NCI-H1417 (cell line): ENCODE results near the gene LRRC8B.
"Not testable (repeated sequence)": the region's sequence is repeated elsewhere in the genome, so short reads cannot be mapped to it uniquely, and the experiment has no call there.

ENCODE experiments used
- DNase-seq, 3 experiments: peaks; one replicate each; lab custom pipeline; 2025; lab: John Stamatoyannopoulos, UW

LRRC8B gene

DNA sequence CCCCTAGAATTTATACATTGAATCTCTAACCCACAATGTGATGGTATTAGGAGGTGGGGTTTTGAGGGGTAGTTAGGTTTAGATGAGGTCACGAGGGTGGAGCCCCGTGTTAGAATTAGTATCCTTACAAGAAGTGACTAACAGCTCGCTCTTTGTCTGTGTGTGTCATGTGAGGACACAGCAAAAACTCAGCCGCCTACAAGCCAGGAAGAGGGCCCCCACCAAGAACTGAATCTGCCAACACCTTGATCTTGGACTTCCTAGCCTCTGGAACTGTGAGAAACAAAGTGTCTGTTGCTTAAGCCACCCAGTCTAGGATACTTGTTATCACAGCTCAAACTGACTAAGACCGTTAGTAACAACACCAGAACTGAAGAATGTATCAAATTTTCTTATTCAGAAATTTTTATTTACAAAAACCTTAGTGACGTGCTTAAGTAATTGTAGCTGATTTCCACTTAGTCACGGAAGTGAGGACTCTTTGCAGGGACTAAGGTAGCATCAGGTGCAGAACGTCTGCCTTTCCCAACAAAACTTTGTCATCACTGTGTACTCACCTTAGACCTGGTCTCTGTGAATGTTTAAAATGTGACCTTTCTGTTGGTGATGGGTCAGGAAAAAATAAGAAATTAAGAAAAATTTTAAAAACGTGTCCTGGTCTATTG lies 83.8 kb downstream of the LRRC8B start:
- no peak for DNase-seq

DNA sequence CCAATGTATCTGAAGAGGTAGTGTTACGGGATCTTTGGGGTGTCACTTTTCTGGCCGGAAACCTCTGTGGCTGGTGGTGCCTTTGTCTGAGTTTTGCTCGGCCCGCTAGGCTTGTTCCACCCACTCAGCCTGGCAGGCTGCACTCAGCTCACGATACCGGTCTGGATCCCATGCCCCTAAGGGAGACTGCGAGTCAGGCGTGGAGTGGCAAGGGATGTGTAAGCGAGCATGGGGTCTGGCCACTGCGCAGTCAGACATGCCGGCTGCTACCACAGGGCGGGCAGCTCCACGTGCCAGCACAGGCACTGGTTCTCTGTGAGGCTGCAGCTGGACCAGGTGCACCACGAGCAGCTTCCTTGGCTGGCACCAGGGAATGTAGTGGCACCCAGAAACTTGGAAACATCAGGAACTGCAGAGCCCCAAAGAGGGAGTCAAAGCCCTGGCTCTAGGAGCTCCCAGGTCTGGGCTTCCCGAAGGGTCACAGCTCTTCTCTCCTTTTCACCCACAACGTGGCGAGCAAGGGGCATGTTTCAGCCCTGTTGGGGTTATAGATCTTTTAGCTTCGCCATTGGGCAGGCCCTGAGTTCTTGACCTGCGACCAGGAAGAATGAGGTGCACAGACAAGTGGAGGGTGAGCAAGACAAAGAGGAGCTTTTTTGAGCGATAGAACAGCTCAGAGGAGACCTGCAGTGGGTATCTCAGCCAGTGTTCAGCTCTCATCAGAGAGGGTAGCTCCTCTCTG lies 84.5 kb downstream of the LRRC8B start:
- no peak for DNase-seq

DNA sequence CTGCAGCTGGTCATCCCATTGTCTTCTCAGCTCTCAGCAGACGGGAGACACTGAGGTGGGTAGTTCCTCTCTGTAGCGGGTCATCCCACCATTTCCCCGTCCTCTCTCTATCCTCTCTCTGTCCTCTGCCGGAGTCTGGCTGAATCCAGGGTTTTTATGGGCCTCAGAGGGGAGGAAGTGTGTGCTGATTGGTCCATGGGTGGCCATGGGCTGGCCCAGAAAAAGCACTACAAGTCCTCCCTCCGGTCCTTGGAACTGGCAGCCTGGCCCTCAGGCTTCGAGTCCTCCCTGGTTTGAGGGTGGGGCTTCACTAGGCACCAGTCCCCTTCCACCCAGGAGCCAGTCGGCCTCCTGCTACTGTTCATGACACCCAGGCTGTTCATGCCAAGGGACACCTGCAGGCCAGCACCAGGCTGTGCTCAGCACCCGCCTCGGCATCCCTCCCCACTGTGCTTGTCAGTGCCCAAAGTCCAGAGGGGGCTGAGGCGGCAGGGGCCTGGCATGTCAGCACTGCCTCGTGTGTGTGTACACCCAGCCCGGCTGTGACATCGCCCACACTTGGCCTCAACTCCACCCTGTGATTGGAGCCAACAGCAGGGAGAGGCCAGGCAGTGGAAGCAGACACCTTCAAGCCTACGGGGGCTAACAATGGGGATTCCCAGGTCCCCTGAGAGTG lies 85.3 kb downstream of the LRRC8B start:
- no peak for DNase-seq

DNA sequence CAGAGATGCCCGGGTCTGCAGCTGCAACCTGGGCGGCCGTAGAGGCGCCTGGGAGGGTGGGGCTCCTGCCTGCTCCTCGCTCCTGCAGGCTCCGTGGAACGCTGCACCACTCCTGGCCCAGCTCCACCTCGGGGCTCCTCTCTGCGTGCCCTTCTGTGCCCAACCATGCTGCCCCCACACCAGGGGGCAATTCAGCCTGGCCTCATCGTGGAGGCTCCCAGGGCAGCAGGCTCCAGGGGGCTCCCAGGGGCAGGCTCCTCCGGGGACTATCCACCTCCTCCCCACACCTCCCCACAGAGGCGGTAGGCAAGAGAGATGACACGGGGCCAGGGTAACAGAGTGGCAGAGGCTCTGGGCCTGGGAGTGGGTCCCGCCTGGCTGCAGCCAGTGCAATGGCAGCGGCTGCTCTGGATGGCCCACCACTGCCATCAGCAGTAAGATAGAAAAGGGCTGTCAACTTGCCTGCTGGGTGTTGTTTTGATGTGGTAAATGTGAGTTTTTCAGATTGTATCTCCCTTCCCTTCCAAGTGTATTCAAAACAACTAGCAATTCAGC lies 85.9 kb downstream of the LRRC8B start:
- DNase-seq = no peak

DNA sequence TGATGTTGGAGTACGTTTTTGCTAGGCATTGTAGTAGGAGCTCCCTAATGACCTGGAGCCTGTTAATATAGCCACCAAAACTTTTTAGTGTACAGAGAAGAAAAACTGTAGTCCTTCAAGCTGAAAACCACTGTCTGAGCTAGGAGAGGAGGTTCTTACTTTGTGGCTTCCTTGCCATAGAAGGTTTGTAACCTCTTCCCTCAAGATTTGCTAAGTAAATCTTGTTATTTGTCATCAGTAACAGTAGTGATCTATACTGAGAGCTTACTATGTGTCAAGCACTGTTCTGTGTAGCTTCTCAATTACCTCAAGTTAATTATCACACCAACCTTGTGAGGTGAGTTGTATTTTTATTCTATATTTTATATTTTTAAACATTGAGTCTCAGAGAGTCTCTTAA lies 87.1 kb downstream of the LRRC8B start:
- DNase-seq = no peak

DNA sequence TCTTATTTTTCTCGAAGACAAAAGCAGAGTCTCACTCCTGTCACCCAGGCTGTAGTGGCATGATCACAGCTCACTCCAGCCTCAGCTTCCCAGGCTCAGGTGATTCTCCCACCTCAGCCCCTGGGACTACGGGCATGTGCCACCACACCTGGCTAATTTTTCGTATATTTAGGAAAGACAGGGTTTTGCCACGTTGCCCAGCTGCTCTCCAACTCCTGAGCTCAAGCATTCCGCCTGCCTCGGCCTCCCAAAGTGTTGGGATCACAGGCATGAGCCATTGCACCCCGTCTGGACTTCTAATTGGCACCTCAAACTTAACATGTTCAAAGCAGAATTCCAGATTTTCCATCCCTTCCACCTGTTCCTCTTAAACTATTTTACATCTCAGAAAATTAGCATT lies 89.3 kb downstream of the LRRC8B start:
- no peak for DNase-seq

DNA sequence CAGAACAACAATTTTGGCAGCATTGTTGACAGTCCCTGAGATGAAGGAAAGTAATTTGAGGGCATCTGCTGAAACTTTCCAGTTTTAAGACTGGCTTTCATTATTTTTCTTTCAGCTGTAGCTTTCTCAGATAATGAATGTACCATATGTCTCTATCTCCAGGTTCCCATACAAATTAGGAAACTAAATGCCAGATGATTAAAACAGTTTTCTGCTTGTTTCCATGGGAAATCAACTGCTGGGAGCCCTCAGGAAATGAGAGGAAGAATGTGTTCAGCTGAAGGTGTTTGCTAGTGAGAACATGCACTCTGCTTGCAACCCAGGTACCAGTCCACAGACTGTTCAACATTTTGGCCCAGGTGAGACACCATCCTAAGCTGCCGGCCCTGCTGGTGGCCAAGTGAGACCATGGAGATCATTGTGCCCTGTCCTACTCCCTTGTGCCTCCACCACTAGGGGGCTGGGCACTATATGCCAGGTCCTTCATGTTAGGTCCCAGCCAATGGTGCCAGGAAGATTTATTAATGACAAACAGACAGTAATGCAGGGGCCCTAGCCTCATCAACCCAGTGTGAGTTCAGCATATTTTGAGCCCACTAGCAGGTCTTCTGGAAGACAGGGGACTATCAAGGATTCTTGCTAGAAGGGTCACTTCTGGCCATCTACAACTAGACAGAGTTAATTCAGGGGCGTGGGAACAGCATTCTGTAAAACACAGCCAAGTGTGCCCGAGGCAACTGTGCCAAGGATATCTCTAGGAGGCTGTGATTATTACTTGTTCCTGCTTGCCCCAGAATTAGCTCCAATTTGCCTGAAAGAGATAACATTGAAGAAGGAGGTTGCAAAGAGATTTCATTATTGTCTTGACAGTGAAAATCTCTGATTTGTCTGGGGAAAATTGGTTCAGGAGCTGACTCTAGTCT lies 91.3 kb downstream of the LRRC8B start:
- peak in 1 of 3 experiments; percentile 19 for DNase-seq

DNA sequence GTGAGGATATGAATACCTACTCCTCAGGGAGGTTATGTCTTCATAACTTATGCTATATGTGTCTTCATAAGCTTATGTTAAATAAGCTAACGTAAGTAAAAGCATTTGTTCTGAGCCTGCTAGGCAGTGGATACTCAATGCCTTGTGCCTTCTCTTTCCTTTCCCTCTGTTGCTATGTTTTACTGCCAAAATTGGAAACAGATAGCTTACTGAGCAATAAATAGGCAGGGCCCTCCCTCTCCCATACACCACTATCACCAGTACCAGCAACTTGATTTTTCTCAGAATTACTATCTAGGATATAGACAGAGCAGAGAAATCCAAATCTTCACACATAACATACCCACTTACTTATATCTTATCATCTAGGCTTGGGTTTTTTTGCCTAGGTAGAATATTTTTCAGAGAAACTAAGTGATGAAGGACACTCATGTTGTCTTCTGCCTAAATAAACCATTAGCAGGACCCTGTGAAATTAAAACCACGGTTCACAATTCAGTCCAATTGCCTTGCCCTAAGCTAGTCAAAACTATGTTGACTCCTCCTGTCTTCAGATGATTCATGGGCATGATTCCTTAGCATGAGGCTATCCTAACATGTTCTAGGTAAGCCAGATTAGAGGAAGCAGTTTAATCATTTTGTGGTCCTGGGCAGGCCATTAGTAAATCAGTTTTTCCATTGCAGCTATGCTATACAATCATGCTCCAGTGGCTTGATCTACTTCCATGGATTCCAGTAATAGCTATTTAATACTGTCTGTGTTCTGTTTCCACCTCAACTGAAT lies 92.4 kb downstream of the LRRC8B start:
- no peak for DNase-seq

DNA sequence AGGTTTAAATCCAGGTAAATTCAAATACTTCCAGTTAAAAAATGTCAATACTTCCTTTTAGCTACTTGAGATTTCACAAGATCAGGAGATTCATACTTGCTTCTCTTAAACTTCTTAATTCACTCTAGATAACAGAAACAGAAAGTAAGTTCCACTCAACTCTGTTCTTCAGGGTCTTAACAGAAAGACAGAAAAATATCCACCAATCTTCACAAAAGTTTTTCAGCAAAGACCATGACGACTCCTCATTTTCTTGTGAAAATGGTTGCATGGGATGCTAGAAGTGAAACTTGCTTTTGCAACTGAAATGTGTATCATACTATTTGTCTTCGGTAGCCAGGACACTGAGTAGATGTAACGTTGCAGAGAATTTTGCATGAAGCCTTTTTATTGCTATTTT lies 96.0 kb downstream of the LRRC8B start:
- no peak for DNase-seq

DNA sequence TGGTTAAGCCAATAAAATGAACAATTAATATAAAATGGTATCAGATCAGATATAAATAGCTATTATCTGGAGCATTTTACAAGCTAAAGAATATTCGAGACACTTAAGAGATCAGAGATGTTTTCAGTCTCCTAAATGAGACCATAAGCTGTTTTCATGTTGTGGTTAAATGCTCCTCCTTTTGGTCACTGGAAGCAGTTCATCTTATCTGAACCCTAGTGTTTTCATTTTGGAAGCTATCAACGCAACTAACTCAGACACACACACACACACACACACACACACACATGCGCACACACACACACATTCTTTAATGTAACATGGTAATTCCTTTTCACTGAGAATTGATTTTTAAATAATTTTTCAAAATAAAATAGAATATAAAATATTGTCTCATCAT lies 98.3 kb downstream of the LRRC8B start:
- no peak for DNase-seq

DNA sequence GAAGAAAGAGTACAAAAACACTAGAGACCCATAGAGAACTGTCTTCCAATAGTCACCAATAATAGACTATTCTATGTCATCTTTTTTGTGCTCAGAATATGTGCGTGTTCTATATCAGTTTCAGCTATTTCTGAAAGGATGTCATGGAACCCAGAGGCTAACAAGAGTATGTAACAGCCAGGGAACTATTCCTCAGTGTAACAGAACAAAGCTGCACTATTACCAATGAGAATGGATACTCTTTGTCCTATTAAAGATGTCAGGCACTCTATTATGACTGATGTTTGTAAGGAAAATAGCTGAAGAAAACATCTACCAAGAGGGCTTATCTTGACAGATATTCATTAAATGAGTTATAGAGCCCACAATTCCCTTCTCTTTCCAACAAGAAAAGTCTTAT lies 99.7 kb downstream of the LRRC8B start:
- no peak for DNase-seq

DNA sequence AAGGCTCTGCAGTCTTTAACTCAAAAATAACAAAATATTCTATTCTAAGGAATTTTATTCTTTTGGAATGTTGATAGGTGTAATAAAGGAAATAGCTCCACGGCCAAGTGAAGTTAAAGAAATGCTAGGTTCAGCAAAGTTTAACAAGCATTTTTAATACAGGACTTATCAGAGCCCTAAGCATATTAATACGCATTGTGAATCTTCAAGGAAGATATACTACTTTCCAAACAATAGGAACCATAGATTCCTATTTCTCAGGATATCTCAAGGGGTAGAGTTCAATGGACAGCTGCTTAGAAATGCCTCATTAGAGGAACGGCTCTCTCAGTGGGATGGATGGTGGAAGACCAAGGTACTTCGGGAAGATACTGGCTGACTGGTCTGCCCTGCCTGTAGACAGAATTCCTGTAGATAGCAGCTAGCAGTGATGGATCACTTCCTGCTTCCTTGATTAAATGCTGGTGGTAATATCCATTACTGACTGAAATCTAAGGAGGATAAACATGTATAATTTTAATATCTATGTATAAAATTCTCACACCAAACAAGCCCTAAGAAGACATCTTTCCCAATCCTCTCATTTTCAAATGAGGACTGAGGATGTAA lies 100.2 kb downstream of the LRRC8B start:
- no peak for DNase-seq

DNA sequence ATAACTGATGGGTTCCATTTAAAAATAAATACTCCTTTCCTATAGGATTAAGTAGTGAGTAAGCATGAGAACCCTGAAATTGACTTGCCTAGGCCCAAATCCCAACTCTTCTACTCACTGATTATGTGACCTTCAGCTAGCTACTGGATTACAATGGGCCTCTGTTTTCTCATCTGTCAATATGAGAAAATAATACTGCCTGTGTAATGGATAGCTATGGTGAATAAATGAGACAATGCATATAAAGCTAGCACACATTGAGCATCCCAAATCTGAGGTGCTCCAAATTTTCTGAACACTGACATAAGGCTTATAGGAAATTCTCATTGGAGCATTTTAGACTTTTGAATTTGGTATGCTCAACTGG lies 103.0 kb downstream of the LRRC8B start:
- no peak for DNase-seq

DNA sequence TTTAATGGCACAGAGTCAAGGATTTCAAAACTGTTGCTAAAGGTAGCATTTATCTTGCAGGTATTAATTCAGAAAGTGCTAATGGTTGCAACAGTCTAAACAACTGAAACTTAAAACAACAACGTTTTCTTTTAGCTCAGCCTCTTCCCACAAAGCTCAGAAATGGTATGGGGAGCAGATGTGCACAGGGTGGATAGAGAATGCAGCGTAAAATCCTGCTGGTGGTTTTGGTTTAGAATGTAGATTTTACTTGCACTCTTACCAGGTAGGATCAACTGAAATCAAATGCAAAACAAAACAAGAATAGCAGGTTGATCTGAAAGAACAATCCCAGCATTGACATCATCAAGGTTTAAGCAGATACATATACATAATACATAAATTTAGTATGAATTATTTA lies 104.5 kb downstream of the LRRC8B start:
- DNase-seq = no peak

DNA sequence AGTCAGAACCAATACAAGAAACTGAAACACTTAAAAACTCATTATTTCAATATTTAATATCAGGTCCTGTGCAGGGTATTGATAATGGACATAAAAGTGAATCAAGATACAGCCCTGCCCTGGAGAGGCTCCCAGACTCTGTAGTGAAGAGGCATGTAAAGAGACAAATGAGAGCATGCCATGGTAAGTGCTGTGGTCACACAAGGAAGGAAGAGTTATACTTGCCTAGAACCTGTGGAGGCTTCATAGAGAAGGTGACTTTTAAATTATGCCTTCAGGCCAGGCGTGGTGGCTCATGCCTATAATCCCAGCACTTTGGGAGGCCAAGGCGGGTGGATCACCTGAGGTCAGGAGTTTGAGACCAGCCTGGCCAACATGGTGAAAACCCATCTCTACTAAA lies 105.0 kb downstream of the LRRC8B start:
- DNase-seq = not testable (repeated sequence)

DNA sequence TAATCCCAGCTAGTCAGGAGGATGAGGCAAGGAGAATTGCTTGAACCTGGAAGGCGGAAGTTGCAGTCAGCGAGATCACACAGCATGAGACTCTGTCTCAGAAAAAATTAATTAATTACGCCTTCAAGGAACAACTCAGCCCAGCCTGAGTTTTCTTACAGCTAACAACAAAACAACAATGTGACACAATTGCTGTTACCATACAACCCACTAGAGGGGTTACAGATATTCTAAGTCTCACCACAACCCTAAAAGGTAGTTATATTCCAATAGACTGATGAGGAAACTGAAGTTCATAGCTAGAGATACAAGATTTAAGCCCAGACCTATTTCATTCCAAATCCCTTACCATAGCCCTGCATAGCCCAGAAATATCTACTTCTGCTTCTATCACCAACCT lies 105.4 kb downstream of the LRRC8B start:
- no peak for DNase-seq

DNA sequence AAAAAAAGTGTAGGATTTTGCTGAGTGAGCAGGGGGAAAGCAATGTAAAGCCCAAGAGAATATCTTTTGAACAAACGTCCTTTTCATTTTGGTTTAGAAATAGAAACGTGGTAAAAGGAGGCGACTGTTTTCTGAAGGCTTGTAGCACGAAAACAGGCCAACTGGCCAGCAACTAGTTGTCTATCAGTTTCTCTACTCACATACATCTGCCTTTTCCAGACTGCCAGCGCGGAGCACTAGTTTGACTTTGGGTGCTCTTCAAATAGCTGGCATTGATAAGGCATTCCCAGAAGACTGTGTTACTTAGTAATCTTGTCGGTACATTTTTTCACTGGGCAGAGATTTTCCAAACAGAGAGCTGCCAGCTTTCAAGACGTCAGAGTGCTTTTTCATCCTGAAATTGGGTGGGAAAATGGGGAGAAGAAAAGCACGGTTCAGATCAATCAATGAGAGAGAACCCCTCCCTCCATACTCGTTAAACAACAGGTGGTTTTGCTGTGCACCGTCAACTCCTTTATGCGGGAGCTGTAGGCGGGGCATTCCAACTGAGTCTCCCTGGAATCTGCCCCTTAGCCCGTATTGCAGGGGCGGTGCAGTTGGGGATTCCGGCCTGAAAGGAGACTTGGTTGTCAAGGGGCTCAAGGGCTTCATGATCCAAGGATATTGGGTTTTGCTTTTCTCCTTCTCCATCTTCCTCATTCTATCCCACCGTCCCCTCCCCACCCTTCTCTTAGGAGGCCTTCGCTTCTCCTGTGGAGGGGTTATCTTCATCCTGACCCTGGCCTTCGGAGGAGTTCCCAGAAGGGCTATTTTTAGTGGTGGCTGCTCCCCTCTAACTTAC lies 107.4 kb downstream of the LRRC8B start:
- DNase-seq = peak in 2 of 3 experiments; percentile 60 to 81

DNA sequence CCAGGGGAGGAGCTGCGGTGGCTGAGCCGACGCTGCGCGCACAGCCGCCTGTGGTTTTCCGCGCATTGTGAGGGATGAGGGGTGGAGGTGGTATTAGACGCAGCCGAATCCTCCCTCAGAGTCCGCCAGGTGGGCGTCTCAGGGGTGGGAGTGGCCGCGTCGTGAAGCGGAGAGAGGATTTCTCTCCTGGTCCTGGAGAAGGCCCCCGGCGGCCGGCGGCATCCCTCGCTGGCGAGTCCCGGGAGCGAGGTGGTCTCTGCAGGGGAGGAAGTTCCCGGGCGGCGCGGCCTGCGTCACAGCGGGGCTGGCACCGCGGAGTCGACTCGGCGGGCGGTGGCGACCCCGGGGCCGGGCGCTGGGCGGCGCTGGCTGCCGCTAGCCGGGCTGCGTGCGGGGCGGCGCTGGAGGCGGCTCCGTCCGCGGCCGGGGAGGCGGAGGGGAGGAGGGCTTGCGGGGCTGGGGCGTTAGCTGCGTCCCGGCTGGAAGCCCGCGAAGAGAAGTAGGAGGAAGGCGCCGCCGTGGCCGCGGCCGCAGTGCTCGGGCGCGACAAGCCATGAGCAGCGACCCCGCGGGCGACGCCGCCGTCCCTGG lies 108.1 kb downstream of the LRRC8B start, which contains the start of gene LRRC8C:
Gene LRRC8C, plus strand, starts transcription at position 464 of the 591 bp plus-strand sequence. CDS start 53,354 bp downstream, outside the sequence.
- DNase-seq = peak; percentile 74 to 91 (median 90)

DNA sequence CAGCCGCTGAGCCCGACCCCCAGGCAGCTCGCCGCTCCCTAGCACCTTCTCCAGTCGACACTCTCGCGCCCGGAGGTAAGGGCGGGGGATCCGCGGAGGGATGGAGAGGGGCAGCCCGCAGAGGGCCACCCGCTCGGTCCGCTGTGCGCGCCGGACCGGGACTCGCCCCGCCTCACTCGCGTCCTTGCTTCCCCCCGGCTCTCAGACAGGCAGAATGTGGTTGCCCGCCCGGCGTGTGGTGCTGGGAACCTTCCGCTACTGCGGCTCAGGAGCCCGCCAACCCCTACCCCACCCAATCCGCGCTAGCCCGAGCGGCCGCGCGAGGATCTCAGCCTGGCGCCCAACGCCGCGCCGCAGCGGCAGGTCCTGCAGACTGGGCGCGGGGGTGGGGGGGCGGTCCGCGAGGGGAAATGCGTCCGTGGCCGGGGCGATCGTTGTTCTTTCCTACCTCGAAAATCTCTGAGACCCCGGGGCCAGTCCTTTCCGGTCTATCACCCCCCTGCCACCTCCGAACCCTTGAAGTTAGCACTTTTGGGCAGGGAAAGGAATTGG lies 108.7 kb downstream of the LRRC8B start:
- DNase-seq = peak; percentile 60 to 90 (median 88)
